ENCODE data around the gene ADORA2B. TPM values are rescaled to one million over a fixed set of nuclear protein-coding genes. Genes with fewer than 3 reads are reported as not detected.

Gene ADORA2B
- total and polyA plus RNA-seq, 2 of the 4 experiments (the other 2 are of a cell fraction), result 5.2 to 5.5 TPM

DNA sequence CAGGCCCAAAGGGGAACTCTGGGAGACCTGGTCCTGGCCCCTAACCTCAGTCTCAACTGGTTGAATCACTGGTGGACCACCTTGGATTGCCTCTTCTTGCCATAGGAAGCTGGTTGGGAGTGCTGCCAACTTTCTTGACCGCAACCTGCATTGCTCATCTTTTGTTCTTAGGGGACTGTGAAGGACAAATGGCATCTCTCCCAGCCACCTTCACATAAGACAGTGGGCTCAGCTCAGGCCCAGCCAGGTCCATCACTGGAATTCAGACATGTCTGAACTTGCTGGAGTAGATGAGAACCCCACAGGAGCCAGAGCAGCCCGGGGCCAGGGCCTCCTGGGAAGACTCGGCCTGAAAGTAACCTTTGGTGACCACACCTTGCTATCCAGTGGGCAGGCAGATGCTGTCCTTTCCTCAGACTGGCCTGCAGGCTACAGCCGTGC, 18.8 kb downstream of the ADORA2B start:
- no TSS peak for BruUV-seq (replicated peaks)
- H3K27ac ChIP-seq (ENCODE audit: insufficient read depth, low read length), result peak overlapping the region; percentile 24; the same call in 1 of the 2 replicates
- peak overlapping the region; percentile 85 for H3K4ac ChIP-seq (ENCODE audit: low read depth, low read length)
- H3K14ac ChIP-seq (replicated peaks; ENCODE audit: low read depth, low read length), result peak overlapping the region; percentile 20
- dilution Hi-C loops (cut with HindIII; ENCODE audit: low sequenced_read_pairs, unreplicated experiment), result no loop called here
- H3K79me1 ChIP-seq (ENCODE audit: low read depth in 1 of 2, low read length in 2 of 2), result peaks cover 30 to 49% of the 10 kb centered on the region in 2 experiments
- DNase-seq (peak; percentile 53), ATAC-seq (ENCODE audit: low read depth) (no peak)
- peaks cover 28% of the 10 kb centered on the region for H3K4me1 ChIP-seq (ENCODE audit: control insufficient read depth, insufficient read depth, low read length)
- peak overlapping the region; percentile 42 for H3K18ac ChIP-seq (ENCODE audit: low read depth, low read length)
- H3K36me3 ChIP-seq (ENCODE audit: control insufficient read depth, insufficient read depth, low read length), result no peaks in the 10 kb centered on the region
- peaks cover 37% of the 10 kb centered on the region for H3K9me1 ChIP-seq (ENCODE audit: insufficient read depth, low read length)
- H2BK120ac ChIP-seq (ENCODE audit: low read depth, low read length), result peak overlapping the region; percentile 88
- H2AK9ac ChIP-seq (replicated peaks; ENCODE audit: low read depth, low read length, poor library complexity), result peak overlapping the region; percentile 83
- no peak overlapping the region for H3K4me3 ChIP-seq (ENCODE audit: insufficient read depth, low read depth, low read length)
- in situ Hi-C loops (cut with MboI; ENCODE audit: low sequenced_read_pairs), result loop anchor here (25.0 kb wide), 1 partner anchor 701 kb away; the partner anchor contains the start of gene PMP22
- TF ChIP-seq POLR2A (IDR thresholded peaks at IDR 0.05; ENCODE audit: low read depth, low read length), result no peak
- TF ChIP-seq NFE2L2 (IDR thresholded peaks at IDR 0.05; ENCODE audit: low read depth, low read length), result no peak
- TF ChIP-seq MAZ (IDR thresholded peaks at IDR 0.05; ENCODE audit: borderline replicate concordance, low read depth, low read length), result no peak
- TF ChIP-seq, protein P1, sequence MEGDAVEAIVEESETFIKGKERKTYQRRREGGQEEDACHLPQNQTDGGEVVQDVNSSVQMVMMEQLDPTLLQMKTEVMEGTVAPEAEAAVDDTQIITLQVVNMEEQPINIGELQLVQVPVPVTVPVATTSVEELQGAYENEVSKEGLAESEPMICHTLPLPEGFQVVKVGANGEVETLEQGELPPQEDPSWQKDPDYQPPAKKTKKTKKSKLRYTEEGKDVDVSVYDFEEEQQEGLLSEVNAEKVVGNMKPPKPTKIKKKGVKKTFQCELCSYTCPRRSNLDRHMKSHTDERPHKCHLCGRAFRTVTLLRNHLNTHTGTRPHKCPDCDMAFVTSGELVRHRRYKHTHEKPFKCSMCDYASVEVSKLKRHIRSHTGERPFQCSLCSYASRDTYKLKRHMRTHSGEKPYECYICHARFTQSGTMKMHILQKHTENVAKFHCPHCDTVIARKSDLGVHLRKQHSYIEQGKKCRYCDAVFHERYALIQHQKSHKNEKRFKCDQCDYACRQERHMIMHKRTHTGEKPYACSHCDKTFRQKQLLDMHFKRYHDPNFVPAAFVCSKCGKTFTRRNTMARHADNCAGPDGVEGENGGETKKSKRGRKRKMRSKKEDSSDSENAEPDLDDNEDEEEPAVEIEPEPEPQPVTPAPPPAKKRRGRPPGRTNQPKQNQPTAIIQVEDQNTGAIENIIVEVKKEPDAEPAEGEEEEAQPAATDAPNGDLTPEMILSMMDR (conservative IDR thresholded peaks at IDR 0.05; ENCODE audit: low read depth, low read length), result no peak
- H4K5ac ChIP-seq (ENCODE audit: low read depth, low read length), result peak overlapping the region; percentile 58
- peak overlapping the region; percentile 65 for H2AFZ ChIP-seq (replicated peaks; ENCODE audit: low read length, poor library complexity)
- peak overlapping the region; percentile 79 for H4K91ac ChIP-seq (ENCODE audit: insufficient read depth, low read depth, low read length)
- peak overlapping the region; percentile 48 for H2BK5ac ChIP-seq (ENCODE audit: low read depth, low read length, poor library complexity, severe bottlenecking)
- no peaks in the 10 kb centered on the region for H3K9me3 ChIP-seq (ENCODE audit: control insufficient read depth, insufficient read depth, low read length)
- ChIA-PET POLR2A (ENCODE audit: unreplicated experiment) (no interaction called here), CTCF (no interaction called here)
- H2BK15ac ChIP-seq (ENCODE audit: low read depth, low read length), result peak overlapping the region; percentile 74; the same call in 2 of the 3 replicates
- peak overlapping the region; percentile 81; the same call in 1 of the 2 replicates for H2BK20ac ChIP-seq (ENCODE audit: low read depth, low read length)
- H3K23ac ChIP-seq (ENCODE audit: low read depth, low read length), result peak overlapping the region; percentile 82; the same call in 1 of the 2 replicates
- no peak overlapping the region for H3K56ac ChIP-seq (ENCODE audit: extremely low read depth, insufficient read depth, low read length)
- H3K27me3 ChIP-seq (ENCODE audit: control insufficient read depth, insufficient read depth, low read length), result no peaks in the 10 kb centered on the region
- H2AK5ac ChIP-seq (ENCODE audit: low read depth, low read length), result peak overlapping the region; percentile 94
- H3K4me2 ChIP-seq (ENCODE audit: low read depth, low read length), result no peak overlapping the region
- H4K20me1 ChIP-seq (ENCODE audit: insufficient read depth, low read length), result peaks cover 7% of the 10 kb centered on the region
- 83% methylated on average over 1 of the region's 4 CpGs; no CpG with 5 or more reads in 1 of the 2 experiments for WGBS, 2 experiments (ENCODE audit: extremely low coverage in 2 of 2, insufficient read length in 1 of 2)
- H3K9ac ChIP-seq (ENCODE audit: low read depth, low read length), result no peak overlapping the region
- H4K8ac ChIP-seq (ENCODE audit: low read depth in 2 of 2, low read length in 2 of 2), result peak overlapping the region; percentile 18 to 66; a peak in 3 of 4 replicates
- intact Hi-C loops (cut with micrococcal nuclease), result no loop called here

Measured in IMR-90 (cell line).